Neural progenitor cell (in vitro differentiated cells): ENCODE data around the gene NFKBIE. TPM values are rescaled to one million over a fixed set of nuclear protein-coding genes. Genes with fewer than 3 reads are reported as not detected.

Experiments
- DNase-seq: peaks from one replicate; pipeline ENCODE4 v3.0.0-alpha.2; 2016; ENCODE audit warnings: low spot score
- H2AFZ ChIP-seq: fragments of 200-600 bp; sonication (generic); replicated peaks from 2 replicates; pipeline ENCODE4 v1.6.1; 2016; ENCODE audit warnings: antibody characterized with exemption
- H3F3A ChIP-seq: fragments of 200-600 bp; sonication (generic); 2 replicates; pipeline ENCODE4 v1.6.1; 2016; ENCODE audit warnings: antibody characterized with exemption, low read depth
- H3K27ac ChIP-seq: fragments of 200-600 bp; sonication (generic); 2 replicates; pipeline ENCODE4 v1.5.1; 2016; ENCODE audit warnings: mild to moderate bottlenecking
- H3K27me3 ChIP-seq: fragments of 200-600 bp; sonication (generic); 2 replicates; pipeline ENCODE4 v1.6.1; 2016; ENCODE audit warnings: mild to moderate bottlenecking, moderate library complexity
- H3K36me3 ChIP-seq: fragments of 200-600 bp; sonication (generic); 2 replicates; pipeline ENCODE4 v1.5.1; 2016
- H3K4me1 ChIP-seq: fragments of 200-600 bp; sonication (generic); 2 replicates; pipeline ENCODE4 v1.6.1; 2016; ENCODE audit warnings: mixed run types
- H3K4me2 ChIP-seq: fragments of 200-600 bp; sonication (generic); 2 replicates; pipeline ENCODE4 v1.6.1; 2016
- H3K4me3 ChIP-seq: fragments of 200-600 bp; sonication (generic); 2 replicates; pipeline ENCODE4 v1.5.1; 2016
- H3K79me2 ChIP-seq: fragments of 200-600 bp; sonication (generic); 2 replicates; pipeline ENCODE4 v1.6.1; 2016; ENCODE audit warnings: low read depth
- H3K9ac ChIP-seq: fragments of 200-600 bp; sonication (generic); 2 replicates; pipeline ENCODE4 v1.6.1; 2016
- H3K9me3 ChIP-seq: fragments of 200-600 bp; sonication (generic); 2 replicates; pipeline ENCODE4 v1.5.1; 2016; ENCODE audit warnings: low read depth
- H4K20me1 ChIP-seq: fragments of 200-600 bp; sonication (generic); 2 replicates; pipeline ENCODE4 v1.6.1; 2016; ENCODE audit warnings: low read depth
- H3K27ac Mint-ChIP-seq: 3 replicates; pipeline ENCODE4 v1.8.0; 2021; ENCODE audit warnings: mixed read lengths
- H3K27me3 Mint-ChIP-seq: 2 replicates; pipeline ENCODE4 v1.8.0; 2022; ENCODE audit warnings: low read depth, mild to moderate bottlenecking, inconsistent platforms, moderate library complexity, mixed read lengths; ENCODE audit not compliant: insufficient read depth
- H3K36me3 Mint-ChIP-seq: 3 replicates; pipeline ENCODE4 v1.8.0; 2021; ENCODE audit warnings: mixed read lengths
- H3K4me1 Mint-ChIP-seq: 3 replicates; pipeline ENCODE4 v1.8.0; 2021; ENCODE audit warnings: mixed read lengths
- H3K4me3 Mint-ChIP-seq: 3 replicates; pipeline ENCODE4 v1.8.0; 2021; ENCODE audit warnings: mild to moderate bottlenecking, moderate library complexity, mixed read lengths
- H3K9me3 Mint-ChIP-seq: 3 replicates; pipeline ENCODE4 v1.8.0; 2020; ENCODE audit warnings: mixed read lengths
- CTCF ChIP-seq: fragments of 200-600 bp; sonication (generic); IDR thresholded peaks from 2 replicates; pipeline ENCODE4 v1.5.1; 2017; ENCODE audit warnings: antibody characterized with exemption, mild to moderate bottlenecking
- EZH2 ChIP-seq: fragments of 200-600 bp; sonication (generic); IDR thresholded peaks from 2 replicates; pipeline ENCODE4 v1.6.1; 2017; ENCODE audit warnings: antibody characterized with exemption, mild to moderate bottlenecking, moderate library complexity
- EZH2phosphoT487 ChIP-seq: fragments of 200-600 bp; sonication (generic); IDR thresholded peaks from 2 replicates; pipeline ENCODE4 v1.6.1; 2017; ENCODE audit warnings: antibody characterized with exemption
- total RNA-seq: library from RNA; depleted of rRNA; stranded (reverse); fragments of >200 nt; gene quantifications from 2 replicates; pipeline ENCODE4 v1.2.3, GENCODE V29; 2015; ENCODE audit warnings: low replicate concordance

The NFKBIE gene
- total RNA-seq, 1 donor from 2014 or later: 5.1 TPM

GRCh38 chr6:44286747-44287146 lies 21.4 kb upstream of the NFKBIE start:
- H3K4me3 ChIP-seq: no peak overlapping the region
- no peaks in the 10 kb centered on the region for H3K36me3 ChIP-seq
- peaks cover 10% of the 10 kb centered on the region for H4K20me1 ChIP-seq
- Mint-ChIP-seq H3K27ac (no peak overlapping the region), H3K4me3 (no peak overlapping the region), H3K27me3 (peaks cover 27% of the 10 kb centered on the region), H3K4me1 (no peaks in the 10 kb centered on the region), H3K36me3 (no peaks in the 10 kb centered on the region), H3K9me3 (no peaks in the 10 kb centered on the region)
- H3K27ac ChIP-seq: no peak overlapping the region
- H3K9me3 ChIP-seq: no peaks in the 10 kb centered on the region
- TF ChIP-seq EZH2 (no peak), EZH2phosphoT487 (no peak), CTCF (no peak)
- peaks cover 80% of the 10 kb centered on the region for H3K27me3 ChIP-seq
- H2AFZ ChIP-seq: no peak overlapping the region
- no peak for DNase-seq
- H3K4me1 ChIP-seq: no peaks in the 10 kb centered on the region
- H3K4me2 ChIP-seq: no peak overlapping the region
- H3K9ac ChIP-seq: no peak overlapping the region
- H3K79me2 ChIP-seq: no peaks in the 10 kb centered on the region
- no peaks in the 10 kb centered on the region for H3F3A ChIP-seq

GRCh38 chr6:44286285-44286565 lies 20.9 kb upstream of the NFKBIE start:
- Histone ChIP-seq H3K9ac (no peak overlapping the region), H3F3A (no peaks in the 10 kb centered on the region), H3K79me2 (no peaks in the 10 kb centered on the region), H4K20me1 (peaks cover 10% of the 10 kb centered on the region), H3K4me1 (no peaks in the 10 kb centered on the region), H3K4me3 (no peak overlapping the region), H3K27ac (no peak overlapping the region), H3K9me3 (no peaks in the 10 kb centered on the region), H2AFZ (no peak overlapping the region), H3K36me3 (no peaks in the 10 kb centered on the region), H3K27me3 (peaks cover 76% of the 10 kb centered on the region), H3K4me2 (no peak overlapping the region)
- Mint-ChIP-seq H3K27me3 (peaks cover 27% of the 10 kb centered on the region), H3K27ac (no peak overlapping the region), H3K4me3 (no peak overlapping the region), H3K9me3 (no peaks in the 10 kb centered on the region), H3K36me3 (no peaks in the 10 kb centered on the region), H3K4me1 (no peaks in the 10 kb centered on the region)
- no peak for DNase-seq
- TF ChIP-seq CTCF (no peak), EZH2 (no peak), EZH2phosphoT487 (no peak)

- H3K36me3 ChIP-seq: no peaks in the 10 kb centered on the region
- no peak for TF ChIP-seq EZH2phosphoT487
- no peak for TF ChIP-seq EZH2
- TF ChIP-seq CTCF: no peak
- Mint-ChIP-seq H3K27me3 (peaks cover 29% of the 10 kb centered on the region), H3K4me1 (no peaks in the 10 kb centered on the region), H3K4me3 (no peak overlapping the region), H3K36me3 (no peaks in the 10 kb centered on the region), H3K27ac (no peak overlapping the region), H3K9me3 (no peaks in the 10 kb centered on the region)
- H3K27ac ChIP-seq: no peak overlapping the region
- no peaks in the 10 kb centered on the region for H3K79me2 ChIP-seq
- peaks cover 71% of the 10 kb centered on the region for H3K27me3 ChIP-seq
- H3K4me1 ChIP-seq: no peaks in the 10 kb centered on the region
- no peak overlapping the region for H2AFZ ChIP-seq
- no peak overlapping the region for H3K4me3 ChIP-seq
- H3K4me2 ChIP-seq: no peak overlapping the region
- H4K20me1 ChIP-seq: peaks cover 10% of the 10 kb centered on the region
- H3K9me3 ChIP-seq: no peaks in the 10 kb centered on the region
- no peak overlapping the region for H3K9ac ChIP-seq
- H3F3A ChIP-seq: no peaks in the 10 kb centered on the region
- DNase-seq: peak; percentile 76
Measured at GRCh38 chr6:44285552-44286284, 20.4 kb upstream of the NFKBIE start.
